ENCODE measurements around the gene ZNF217.
"Not testable (repeated sequence)": the region's sequence is repeated elsewhere in the genome, so short reads cannot be mapped to it uniquely, and the experiment has no call there.

Gene ZNF217

GRCh38 chr20:53534037-53534436 is 59.6 kb downstream of the ZNF217 start:
- no peak for TF ChIP-seq CTCF (IDR thresholded peaks at IDR 0.05; ENCODE audit: control insufficient read depth, insufficient read depth, low read depth, low read length, missing control alignments)
- no peak overlapping the region for H3K4me3 ChIP-seq (ENCODE audit: control insufficient read depth, low read depth, low read length)
- DNase-seq (ENCODE audit: low read depth), result no peak

- TF ChIP-seq CTCF (IDR thresholded peaks at IDR 0.05; ENCODE audit: control insufficient read depth, insufficient read depth, low read depth, low read length, missing control alignments), result no peak
- H3K4me3 ChIP-seq (ENCODE audit: control insufficient read depth, low read depth, low read length), result no peak overlapping the region
- DNase-seq (ENCODE audit: low read depth), result no peak
Observed at GRCh38 chr20:53533500-53533899, 60.1 kb downstream of the ZNF217 start.

- not testable (repeated sequence) for DNase-seq (ENCODE audit: low read depth)
Observed at GRCh38 chr20:53532654-53533312, 60.9 kb downstream of the ZNF217 start.

GRCh38 chr20:53530440-53530839 is 63.2 kb downstream of the ZNF217 start:
- no peak for TF ChIP-seq CTCF (IDR thresholded peaks at IDR 0.05; ENCODE audit: control insufficient read depth, insufficient read depth, low read depth, low read length, missing control alignments)
- no peak overlapping the region for H3K4me3 ChIP-seq (ENCODE audit: control insufficient read depth, low read depth, low read length)
- no peak for DNase-seq (ENCODE audit: low read depth)

More at GRCh38 chr20:53532654-53533312, 60.9 kb downstream of the ZNF217 start:
- H3K4me3 ChIP-seq (ENCODE audit: control insufficient read depth, low read depth, low read length), result not testable (repeated sequence)

GRCh38 chr20:53529658-53530057 is 64.0 kb downstream of the ZNF217 start:
- H3K4me3 ChIP-seq (ENCODE audit: control insufficient read depth, low read depth, low read length), result no peak overlapping the region
- no peak for DNase-seq (ENCODE audit: low read depth)
- no peak for TF ChIP-seq CTCF (IDR thresholded peaks at IDR 0.05; ENCODE audit: control insufficient read depth, insufficient read depth, low read depth, low read length, missing control alignments)

GRCh38 chr20:53527196-53527595 is 66.4 kb downstream of the ZNF217 start:
- no peak overlapping the region for H3K4me3 ChIP-seq (ENCODE audit: control insufficient read depth, low read depth, low read length)
- no peak for DNase-seq (ENCODE audit: low read depth)
- TF ChIP-seq CTCF (IDR thresholded peaks at IDR 0.05; ENCODE audit: control insufficient read depth, insufficient read depth, low read depth, low read length, missing control alignments), result no peak

GRCh38 chr20:53524589-53525312 is 68.9 kb downstream of the ZNF217 start:
- no peak for DNase-seq (ENCODE audit: low read depth)
- TF ChIP-seq CTCF (IDR thresholded peaks at IDR 0.05; ENCODE audit: control insufficient read depth, insufficient read depth, low read depth, low read length, missing control alignments), result no peak

GRCh38 chr20:53523615-53524014 is 70.0 kb downstream of the ZNF217 start:
- not testable (repeated sequence) for DNase-seq (ENCODE audit: low read depth); H3K4me3 ChIP-seq (ENCODE audit: control insufficient read depth, low read depth, low read length)

More at GRCh38 chr20:53524589-53525312, 68.9 kb downstream of the ZNF217 start:
- no peak overlapping the region for H3K4me3 ChIP-seq (ENCODE audit: control insufficient read depth, low read depth, low read length)

All from AG09309 (cell line).